ENCODE measurements around the gene INSM1.

Gene INSM1

GRCh38 chr20:20358801-20359200 lies 9.1 kb upstream of the INSM1 start:
- Histone ChIP-seq H3K27ac (ENCODE audit: low read length) (0 out of 2 replicates have a peak overlapping the region, but pooled peaks have one; percentile 6), H3F3A (ENCODE audit: insufficient read depth, low read length) (peaks cover 6% of the 10 kb centered on the region; the same call in 1 of the 2 replicates), H3K9ac (ENCODE audit: low read length) (no peak overlapping the region), H3K36me3 (replicated peaks; ENCODE audit: insufficient read depth, low read length) (no peaks in the 10 kb centered on the region), H3K4me3 (ENCODE audit: low read length) (no peak overlapping the region), H3K4me2 (ENCODE audit: low read depth, low read length) (no peak overlapping the region), H3K4me1 (ENCODE audit: low read length) (peaks cover 17% of the 10 kb centered on the region), H3K79me2 (ENCODE audit: low read length) (no peaks in the 10 kb centered on the region), H2AFZ (ENCODE audit: low read length) (no peak overlapping the region), H4K20me1 (ENCODE audit: insufficient read depth, low read length) (no peaks in the 10 kb centered on the region), H3K9me3 (replicated peaks; ENCODE audit: insufficient read depth, low read length) (no peaks in the 10 kb centered on the region), H3K27me3 (replicated peaks; ENCODE audit: insufficient read depth, low read length) (peaks cover 29% of the 10 kb centered on the region), H3K9me2 (replicated peaks; ENCODE audit: insufficient read depth, low read length) (no peaks in the 10 kb centered on the region)
- peak; percentile 66 for DNase-seq
- TF ChIP-seq EZH2phosphoT487 (IDR thresholded peaks at IDR 0.05; ENCODE audit: low read length) = no peak
- TF ChIP-seq CTCF (IDR thresholded peaks at IDR 0.05; ENCODE audit: low read length) = no peak
- no peak for TF ChIP-seq EZH2 (optimal IDR thresholded peaks at IDR 0.05; ENCODE audit: low read depth, low read length)

GRCh38 chr20:20359628-20360027 lies 8.3 kb upstream of the INSM1 start:
- H3F3A ChIP-seq (ENCODE audit: insufficient read depth, low read length) = peaks cover 6% of the 10 kb centered on the region; the same call in 1 of the 2 replicates
- H3K27me3 ChIP-seq (replicated peaks; ENCODE audit: insufficient read depth, low read length) = peaks cover 37% of the 10 kb centered on the region
- no peak overlapping the region for H3K9ac ChIP-seq (ENCODE audit: low read length)
- H3K79me2 ChIP-seq (ENCODE audit: low read length) = no peaks in the 10 kb centered on the region
- H3K9me2 ChIP-seq (replicated peaks; ENCODE audit: insufficient read depth, low read length) = no peaks in the 10 kb centered on the region
- no peak overlapping the region for H2AFZ ChIP-seq (ENCODE audit: low read length)
- no peak overlapping the region for H3K4me2 ChIP-seq (ENCODE audit: low read depth, low read length)
- TF ChIP-seq EZH2 (optimal IDR thresholded peaks at IDR 0.05; ENCODE audit: low read depth, low read length) = no peak
- no peak for TF ChIP-seq CTCF (IDR thresholded peaks at IDR 0.05; ENCODE audit: low read length)
- no peak for TF ChIP-seq EZH2phosphoT487 (IDR thresholded peaks at IDR 0.05; ENCODE audit: low read length)
- H4K20me1 ChIP-seq (ENCODE audit: insufficient read depth, low read length) = no peaks in the 10 kb centered on the region
- no peak overlapping the region for H3K4me3 ChIP-seq (ENCODE audit: low read length)
- no peak overlapping the region for H3K27ac ChIP-seq (ENCODE audit: low read length)
- H3K4me1 ChIP-seq (ENCODE audit: low read length) = peaks cover 20% of the 10 kb centered on the region
- H3K9me3 ChIP-seq (replicated peaks; ENCODE audit: insufficient read depth, low read length) = no peaks in the 10 kb centered on the region
- no peaks in the 10 kb centered on the region for H3K36me3 ChIP-seq (replicated peaks; ENCODE audit: insufficient read depth, low read length)
- DNase-seq = no peak

- peaks cover 46% of the 10 kb centered on the region for H3K27me3 ChIP-seq (replicated peaks; ENCODE audit: insufficient read depth, low read length)
- H3K9me2 ChIP-seq (replicated peaks; ENCODE audit: insufficient read depth, low read length) = no peaks in the 10 kb centered on the region
- no peaks in the 10 kb centered on the region for H4K20me1 ChIP-seq (ENCODE audit: insufficient read depth, low read length)
- no peaks in the 10 kb centered on the region for H3K79me2 ChIP-seq (ENCODE audit: low read length)
- peak; percentile 66 for DNase-seq
- H2AFZ ChIP-seq (ENCODE audit: low read length) = no peak overlapping the region
- TF ChIP-seq CTCF (IDR thresholded peaks at IDR 0.05; ENCODE audit: low read length) (peak; percentile 86), EZH2 (optimal IDR thresholded peaks at IDR 0.05; ENCODE audit: low read depth, low read length) (no peak)
- H3K36me3 ChIP-seq (replicated peaks; ENCODE audit: insufficient read depth, low read length) = no peaks in the 10 kb centered on the region
- H3K4me1 ChIP-seq (ENCODE audit: low read length) = peaks cover 20% of the 10 kb centered on the region
- H3K27ac ChIP-seq (ENCODE audit: low read length) = no peak overlapping the region
- H3F3A ChIP-seq (ENCODE audit: insufficient read depth, low read length) = peaks cover 6% of the 10 kb centered on the region; the same call in 1 of the 2 replicates
- H3K4me2 ChIP-seq (ENCODE audit: low read depth, low read length) = peak overlapping the region; percentile 31
- no peak overlapping the region for H3K4me3 ChIP-seq (ENCODE audit: low read length)
- H3K9me3 ChIP-seq (replicated peaks; ENCODE audit: insufficient read depth, low read length) = no peaks in the 10 kb centered on the region
- H3K9ac ChIP-seq (ENCODE audit: low read length) = no peak overlapping the region
Measured at GRCh38 chr20:20360464-20360863, 7.4 kb upstream of the INSM1 start.

Measured in MM.1S (cell line).